WTC11 (cell line): Measurements from ENCODE around the gene NOTCH2.
"Not testable (repeated sequence)": the region's sequence is repeated elsewhere in the genome, so short reads cannot be mapped to it uniquely, and the experiment has no call there.

ENCODE experiments used
- AFF4 ChIP-seq: sonication (generic); formaldehyde crosslinking; IDR thresholded peaks from 2 replicates; pipeline ENCODE4 v1.8.1; 2023; ENCODE audit warnings: mild to moderate bottlenecking, missing genetic modification reagents, borderline replicate concordance
- AR ChIP-seq: fragments of 250-450 bp; sonication (Bioruptor Pico); IDR thresholded peaks from 2 replicates; pipeline ENCODE4 v1.9.0; 2021; ENCODE audit warnings: mild to moderate bottlenecking
- CREB1 ChIP-seq: sonication (generic); formaldehyde crosslinking; IDR thresholded peaks from 2 replicates; pipeline ENCODE4 v1.8.0; 2023; ENCODE audit warnings: mild to moderate bottlenecking, missing genetic modification reagents
- CTCF ChIP-seq: fragments of 200-600 bp; IDR thresholded peaks from 2 replicates; pipeline ENCODE4 v1.8.0; 2022; ENCODE audit warnings: antibody characterized with exemption
- ELF4 ChIP-seq: sonication (generic); formaldehyde crosslinking; IDR thresholded peaks from 2 replicates; pipeline ENCODE4 v1.8.1; 2022; ENCODE audit warnings: low read depth, mild to moderate bottlenecking, moderate library complexity, missing genetic modification reagents
- IRF2 ChIP-seq: sonication (generic); formaldehyde crosslinking; IDR thresholded peaks from 2 replicates; pipeline ENCODE4 v1.8.0; 2022; ENCODE audit warnings: low read depth, missing genetic modification reagents, borderline replicate concordance
- KAT7 ChIP-seq: sonication (generic); formaldehyde crosslinking; IDR thresholded peaks from 2 replicates; pipeline ENCODE4 v1.8.1; 2023; ENCODE audit warnings: missing genetic modification reagents, mild to moderate bottlenecking, borderline replicate concordance
- NR1H2 ChIP-seq: sonication (generic); formaldehyde crosslinking; IDR thresholded peaks from 2 replicates; pipeline ENCODE4 v1.9.0; 2021; ENCODE audit warnings: mild to moderate bottlenecking, moderate library complexity, missing genetic modification reagents
- PREB ChIP-seq: sonication (generic); formaldehyde crosslinking; IDR thresholded peaks from 2 replicates; pipeline ENCODE4 v1.8.1; 2022; ENCODE audit warnings: mild to moderate bottlenecking, missing genetic modification reagents, moderate library complexity, borderline replicate concordance
- SP1 ChIP-seq: sonication (generic); formaldehyde crosslinking; conservative IDR thresholded peaks from 2 replicates; pipeline ENCODE4 v1.8.1; 2022; ENCODE audit warnings: missing genetic modification reagents
- TCF7 ChIP-seq: sonication (generic); formaldehyde crosslinking; IDR thresholded peaks from 2 replicates; pipeline ENCODE4 v1.8.0; 2022; ENCODE audit warnings: mild to moderate bottlenecking, low read depth, missing genetic modification reagents, moderate library complexity
- TEAD4 ChIP-seq: sonication (generic); formaldehyde crosslinking; IDR thresholded peaks from 2 replicates; pipeline ENCODE4 v1.8.0; 2022; ENCODE audit warnings: mild to moderate bottlenecking, missing genetic modification reagents
- ZNF138 ChIP-seq: sonication (generic); formaldehyde crosslinking; conservative IDR thresholded peaks from 2 replicates; pipeline ENCODE4 v1.8.1; 2022; ENCODE audit warnings: mild to moderate bottlenecking, moderate library complexity, missing genetic modification reagents
- ZNF317 ChIP-seq: sonication (generic); formaldehyde crosslinking; IDR thresholded peaks from 2 replicates; pipeline ENCODE4 v1.8.1; 2023; ENCODE audit warnings: low read depth, mild to moderate bottlenecking, moderate library complexity, missing genetic modification reagents, borderline replicate concordance

GRCh38 chr1:119996731-119997312 is 72.6 kb downstream of the NOTCH2 start:
- TF ChIP-seq PREB (CRISPR knock-in tag); CREB1 (CRISPR knock-in tag); NR1H2 (CRISPR knock-in tag); CTCF; ZNF138; SP1; TCF7 (CRISPR knock-in tag); AR; ELF4 (CRISPR knock-in tag); AFF4; KAT7 (CRISPR knock-in tag); ZNF317 (CRISPR knock-in tag); TEAD4 (CRISPR knock-in tag); IRF2 (CRISPR knock-in tag): not testable (repeated sequence)
